ENCODE measurements around the gene BMF. TPM values are rescaled to one million over a fixed set of nuclear protein-coding genes. Genes with fewer than 3 reads are reported as not detected.
A peak's percentile ranks its signal among the peaks of the same experiment; 100 is the strongest.

BMF gene
- total RNA-seq, 6 donors from 2014 or later, result 9.9 to 118 (median 26.2) TPM

DNA sequence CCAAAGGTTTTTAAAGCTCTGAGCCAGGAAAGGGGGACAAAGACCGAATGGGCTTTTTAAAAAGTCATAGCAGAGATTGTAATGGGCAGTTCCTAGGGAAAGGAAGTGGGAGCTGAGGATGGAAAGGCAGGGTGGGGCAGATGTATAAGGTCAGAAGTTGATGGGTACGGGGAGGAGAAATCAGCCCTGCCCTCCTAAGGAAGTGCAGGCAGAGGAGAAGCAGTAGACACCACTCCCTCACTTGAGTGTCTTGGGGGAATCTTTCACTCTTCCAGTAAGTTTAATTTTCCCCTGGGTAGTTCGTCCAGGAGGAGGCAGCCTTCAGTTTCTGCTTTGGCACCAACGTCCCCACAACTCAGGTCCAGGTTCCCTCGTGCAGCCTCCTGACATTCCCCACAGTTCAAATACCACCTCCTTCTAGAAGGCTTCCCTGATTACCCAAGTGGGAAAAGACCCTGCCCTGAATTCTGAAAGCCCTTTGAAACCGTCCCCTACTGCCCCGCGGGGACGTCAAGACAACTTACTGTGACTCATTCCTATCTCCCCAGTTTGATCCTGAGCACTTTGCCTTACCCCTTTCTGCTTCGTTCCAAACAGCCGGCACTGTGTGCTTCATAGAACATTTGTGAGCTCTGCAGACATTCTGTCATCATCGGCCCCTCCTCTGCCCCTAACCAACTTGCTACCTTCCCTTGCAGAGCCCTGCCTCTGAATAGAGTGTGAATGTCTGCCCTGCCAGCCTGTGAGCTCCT is 55.4 kb downstream of the BMF start:
- H3K27me3 ChIP-seq, result no peaks in the 10 kb centered on the region
- peaks cover 22 to 49% (median 36%) of the 10 kb centered on the region in 4 donors for H3K4me1 ChIP-seq
- no peak for DNase-seq
- WGBS, 2 donors, result 75 to 78% methylated on average over 12 of the region's 12 CpGs
- no peaks in the 10 kb centered on the region for H3K36me3 ChIP-seq
- H3K9me3 ChIP-seq, result no peaks in the 10 kb centered on the region
- no peak overlapping the region for H3K4me3 ChIP-seq
- TF ChIP-seq POLR2A (IDR thresholded peaks at IDR 0.05) (no peak), POLR2AphosphoS5 (IDR thresholded peaks at IDR 0.05) (no peak), EP300 (IDR thresholded peaks at IDR 0.05) (no peak)
- TF ChIP-seq, protein P1, sequence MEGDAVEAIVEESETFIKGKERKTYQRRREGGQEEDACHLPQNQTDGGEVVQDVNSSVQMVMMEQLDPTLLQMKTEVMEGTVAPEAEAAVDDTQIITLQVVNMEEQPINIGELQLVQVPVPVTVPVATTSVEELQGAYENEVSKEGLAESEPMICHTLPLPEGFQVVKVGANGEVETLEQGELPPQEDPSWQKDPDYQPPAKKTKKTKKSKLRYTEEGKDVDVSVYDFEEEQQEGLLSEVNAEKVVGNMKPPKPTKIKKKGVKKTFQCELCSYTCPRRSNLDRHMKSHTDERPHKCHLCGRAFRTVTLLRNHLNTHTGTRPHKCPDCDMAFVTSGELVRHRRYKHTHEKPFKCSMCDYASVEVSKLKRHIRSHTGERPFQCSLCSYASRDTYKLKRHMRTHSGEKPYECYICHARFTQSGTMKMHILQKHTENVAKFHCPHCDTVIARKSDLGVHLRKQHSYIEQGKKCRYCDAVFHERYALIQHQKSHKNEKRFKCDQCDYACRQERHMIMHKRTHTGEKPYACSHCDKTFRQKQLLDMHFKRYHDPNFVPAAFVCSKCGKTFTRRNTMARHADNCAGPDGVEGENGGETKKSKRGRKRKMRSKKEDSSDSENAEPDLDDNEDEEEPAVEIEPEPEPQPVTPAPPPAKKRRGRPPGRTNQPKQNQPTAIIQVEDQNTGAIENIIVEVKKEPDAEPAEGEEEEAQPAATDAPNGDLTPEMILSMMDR (IDR thresholded peaks at IDR 0.05), result peak in 1 of 6 experiments; percentile 9
- ATAC-seq (ENCODE audit: low FRiP score in 2 of 2), result no peak
- peak overlapping the region in 1 of 4 donors; percentile 40 for H3K27ac ChIP-seq

DNA sequence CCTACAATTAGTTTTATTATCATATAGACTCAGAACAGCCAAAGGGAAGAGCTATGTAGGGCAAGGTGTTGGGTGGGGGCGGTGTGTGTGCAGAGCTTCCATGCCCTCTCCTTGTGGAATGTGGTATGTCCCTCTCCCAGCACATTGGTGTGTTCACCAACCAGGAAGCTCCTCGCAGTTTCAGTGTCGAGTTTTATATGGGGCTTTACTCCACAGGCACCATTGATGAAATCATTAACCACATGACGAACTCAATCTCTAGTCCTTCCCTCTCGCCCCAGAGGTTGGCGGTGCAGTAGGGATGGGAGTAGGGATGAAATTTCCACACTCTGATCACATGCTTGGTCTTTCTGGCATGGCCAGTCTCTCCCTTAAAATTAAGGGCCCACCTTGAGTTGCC is 56.1 kb downstream of the BMF start:
- peak overlapping the region in 1 of 4 donors; percentile 40 for H3K27ac ChIP-seq
- H3K4me1 ChIP-seq, result peaks cover 28 to 56% (median 42%) of the 10 kb centered on the region in 4 donors
- no peaks in the 10 kb centered on the region for H3K9me3 ChIP-seq
- WGBS, 2 donors, result 59 to 86% methylated on average over 6 of the region's 6 CpGs
- no peaks in the 10 kb centered on the region for H3K27me3 ChIP-seq
- TF ChIP-seq POLR2A (IDR thresholded peaks at IDR 0.05) (no peak), EP300 (IDR thresholded peaks at IDR 0.05) (no peak), POLR2AphosphoS5 (IDR thresholded peaks at IDR 0.05) (no peak)
- TF ChIP-seq, protein P1 (IDR thresholded peaks at IDR 0.05), result no peak
- no peaks in the 10 kb centered on the region for H3K36me3 ChIP-seq
- ATAC-seq (ENCODE audit: low FRiP score in 2 of 2), result no peak
- no peak for DNase-seq
- no peak overlapping the region for H3K4me3 ChIP-seq

DNA sequence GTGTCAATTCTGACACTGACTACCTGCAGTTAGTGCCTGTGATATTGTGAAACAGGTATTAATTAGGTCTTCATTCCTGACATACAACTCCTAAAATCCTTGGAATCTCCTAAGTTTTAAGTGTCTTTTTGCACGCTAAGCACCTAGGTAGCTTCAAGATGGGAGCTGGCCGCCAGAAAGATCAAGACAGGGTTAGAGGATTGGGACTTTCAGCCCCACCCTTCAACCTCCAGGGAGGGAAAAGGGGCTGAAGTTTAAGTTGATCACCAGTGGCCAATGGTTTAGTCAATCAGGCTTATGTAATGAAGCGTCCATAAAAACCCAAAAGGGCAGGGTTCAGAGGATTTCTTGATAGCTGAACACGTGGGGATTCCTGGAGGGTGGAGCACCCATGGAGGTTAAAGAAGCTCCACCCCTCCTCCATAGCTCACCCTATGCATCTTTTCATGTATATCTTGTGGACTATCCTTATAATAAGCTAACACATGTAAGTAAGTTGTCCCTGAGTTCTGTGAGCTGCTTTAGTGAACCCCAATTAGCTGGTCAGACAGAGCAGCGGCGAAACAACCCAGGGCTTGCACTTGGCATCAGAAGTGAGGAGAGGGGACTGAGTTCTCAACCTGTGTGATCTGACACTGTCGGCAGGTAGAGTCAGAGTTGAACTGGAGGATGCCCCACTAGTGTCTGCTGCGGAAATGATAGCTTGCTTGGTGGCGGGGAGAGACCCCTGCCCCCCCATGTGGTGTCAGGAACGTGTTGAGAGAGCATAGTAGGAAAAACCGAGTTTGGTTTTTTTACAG is 56.9 kb downstream of the BMF start:
- no peaks in the 10 kb centered on the region for H3K9me3 ChIP-seq
- DNase-seq (no peak), ATAC-seq (ENCODE audit: low FRiP score in 2 of 2) (no peak)
- H3K4me1 ChIP-seq, result peaks cover 36 to 64% (median 50%) of the 10 kb centered on the region in 4 donors
- 89 to 92% methylated on average over 9 to 11 of the region's 11 CpGs for WGBS, 2 donors
- no peak for TF ChIP-seq POLR2AphosphoS5 (IDR thresholded peaks at IDR 0.05)
- TF ChIP-seq POLR2A (IDR thresholded peaks at IDR 0.05), result no peak
- no peak for TF ChIP-seq EP300 (IDR thresholded peaks at IDR 0.05)
- TF ChIP-seq, protein P1 (IDR thresholded peaks at IDR 0.05), result no peak
- peak overlapping the region in 1 of 4 donors; percentile 3 for H3K27ac ChIP-seq
- H3K36me3 ChIP-seq, result no peaks in the 10 kb centered on the region
- H3K27me3 ChIP-seq, result no peaks in the 10 kb centered on the region
- no peak overlapping the region for H3K4me3 ChIP-seq

DNA sequence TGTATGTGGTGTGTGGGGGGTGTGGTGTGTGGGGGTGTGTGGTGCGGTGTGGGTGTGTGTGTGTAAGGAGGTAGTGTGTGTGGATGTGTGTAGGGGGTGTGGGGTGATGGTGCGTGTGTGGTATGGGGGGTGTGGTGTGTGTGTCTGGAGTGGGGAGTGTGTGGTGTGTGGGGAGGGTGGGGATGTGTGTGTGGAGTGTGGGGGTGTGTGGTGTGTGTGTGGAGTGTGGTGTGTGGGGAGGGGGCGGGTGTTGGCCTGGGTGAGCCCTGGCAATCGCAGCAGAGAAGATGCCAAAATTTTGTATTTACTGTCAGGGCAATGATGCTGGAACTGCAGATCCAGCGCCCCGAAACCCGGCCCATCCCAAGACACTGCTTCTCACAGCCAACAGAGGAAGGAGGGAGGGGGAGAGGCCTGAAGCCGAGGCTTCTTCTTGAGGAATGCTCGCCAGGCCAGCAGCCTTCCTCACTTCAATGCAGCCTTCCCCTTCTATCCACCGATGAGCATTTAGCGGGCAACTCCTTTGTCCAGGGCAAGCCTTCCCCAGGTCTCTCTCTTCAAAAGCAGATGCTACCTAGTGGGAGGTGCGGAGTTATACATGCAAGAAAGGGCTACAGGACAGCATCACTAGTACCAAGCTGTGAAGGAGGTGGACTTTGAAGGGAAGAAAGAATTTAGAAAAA is 57.8 kb downstream of the BMF start:
- no peak for ATAC-seq (ENCODE audit: low FRiP score in 2 of 2)
- TF ChIP-seq, protein P1 (IDR thresholded peaks at IDR 0.05), result no peak
- TF ChIP-seq POLR2AphosphoS5 (IDR thresholded peaks at IDR 0.05) (no peak), POLR2A (IDR thresholded peaks at IDR 0.05) (no peak), EP300 (IDR thresholded peaks at IDR 0.05) (no peak)
- Histone ChIP-seq H3K27me3 (no peaks in the 10 kb centered on the region), H3K9me3 (no peaks in the 10 kb centered on the region), H3K4me1 (peaks cover 41 to 68% (median 57%) of the 10 kb centered on the region in 4 donors), H3K27ac (no peak overlapping the region), H3K36me3 (no peaks in the 10 kb centered on the region), H3K4me3 (no peak overlapping the region)
- no peak for DNase-seq
- 73 to 77% methylated on average over 12 of the region's 12 CpGs for WGBS, 2 donors

All from upper lobe of left lung (tissue), 6 donors.